PC-3 (cell line): ENCODE results near the gene TMOD3. TPM values are rescaled to one million over a fixed set of nuclear protein-coding genes. Genes with fewer than 3 reads are reported as not detected.
A peak's percentile ranks its signal among the peaks of the same experiment; 100 is the strongest.

Experiments
- ATAC-seq: fragments of 200-7000 bp; cut with Tn5 transposase; 2 replicates; pipeline ENCODE4 v1.9.1; 2020; ENCODE audit warnings: mild to moderate bottlenecking, moderate library complexity
- BruUV-seq: library from RNA; stranded (reverse); fragments of 400-500 nt; replicated peaks from 2 replicates; lab custom pipeline; 2021; lab: Mats Ljungman, UMichigan
- CTCF ChIA-PET: fragments of 300-600 bp; sonication (Branson Sonifier 250); formaldehyde crosslinking; loops from one replicate; lab custom pipeline; 2022; ENCODE audit warnings: antibody characterized with exemption; lab: Charles Lee
- POLR2A ChIA-PET: fragments of 300-600 bp; sonication (Branson Sonifier 250); formaldehyde crosslinking; loops from one replicate; lab custom pipeline; 2022; ENCODE audit warnings: antibody characterized with exemption; ENCODE audit not compliant: unreplicated experiment; lab: Charles Lee
- DNase-seq: peaks from one replicate; pipeline ENCODE4 v3.0.0-alpha.2; 2015
- H2AFZ ChIP-seq: fragments of 300-600 bp; sonication (generic); 2 replicates; pipeline ENCODE4 v1.6.0; 2016; ENCODE audit warnings: antibody characterized with exemption, low read length
- H3F3A ChIP-seq: fragments of 300-600 bp; sonication (generic); one replicate; pipeline ENCODE4 v1.6.0; 2017; ENCODE audit warnings: antibody characterized with exemption, low read length, control low read depth, mild to moderate bottlenecking; ENCODE audit not compliant: unreplicated experiment
- H3K27ac ChIP-seq: fragments of 300-600 bp; sonication (generic); 2 replicates; pipeline ENCODE4 v1.5.1; 2016; ENCODE audit warnings: mild to moderate bottlenecking, low read length
- H3K27me3 ChIP-seq: fragments of 300-600 bp; sonication (generic); 2 replicates; pipeline ENCODE4 v1.6.1; 2016; ENCODE audit warnings: low read length, mixed read lengths
- H3K36me3 ChIP-seq: fragments of 300-600 bp; sonication (generic); 2 replicates; pipeline ENCODE4 v1.6.1; 2016; ENCODE audit warnings: low read depth, mixed run types, low read length, mixed read lengths
- H3K4me1 ChIP-seq: fragments of 300-600 bp; sonication (generic); 2 replicates; pipeline ENCODE4 v1.5.1; 2016; ENCODE audit warnings: low read length; ENCODE audit not compliant: insufficient read depth
- H3K4me2 ChIP-seq: fragments of 300-600 bp; sonication (generic); 2 replicates; pipeline ENCODE4 v1.6.0; 2016; ENCODE audit warnings: low read length
- H3K4me3 ChIP-seq: fragments of 300-600 bp; sonication (generic); 2 replicates; pipeline ENCODE4 v1.5.1; 2016; ENCODE audit warnings: mild to moderate bottlenecking, low read length, mixed read lengths
- H3K79me2 ChIP-seq: fragments of 300-600 bp; sonication (generic); 2 replicates; pipeline ENCODE4 v1.6.1; 2017; ENCODE audit warnings: low read length, mixed read lengths
- H3K9ac ChIP-seq: fragments of 300-600 bp; sonication (generic); 2 replicates; pipeline ENCODE4 v1.6.0; 2016; ENCODE audit warnings: mild to moderate bottlenecking, low read length
- H3K9me2 ChIP-seq: fragments of 300-600 bp; sonication (generic); replicated peaks from 2 replicates; pipeline ENCODE4 v1.6.1; 2016; ENCODE audit warnings: mixed run types, low read length, mixed read lengths
- H3K9me3 ChIP-seq: fragments of 300-600 bp; sonication (generic); 2 replicates; pipeline ENCODE4 v1.6.1; 2016; ENCODE audit warnings: low read length, mixed read lengths
- H4K20me1 ChIP-seq: fragments of 300-600 bp; sonication (generic); 2 replicates; pipeline ENCODE4 v1.6.1; 2016; ENCODE audit warnings: low read length, mixed read lengths
- EZH2 ChIP-seq: fragments of 300-600 bp; sonication (generic); IDR thresholded peaks from one replicate; pipeline ENCODE4 v1.6.1; 2017; ENCODE audit warnings: antibody characterized with exemption, mild to moderate bottlenecking, low read length; ENCODE audit not compliant: unreplicated experiment
- EZH2phosphoT487 ChIP-seq: fragments of 300-600 bp; sonication (generic); IDR thresholded peaks from 2 replicates; pipeline ENCODE4 v1.6.1; 2018; ENCODE audit warnings: mild to moderate bottlenecking, antibody characterized with exemption, low read length, borderline replicate concordance
- intact Hi-C: fragments of 100-400 bp; cut with micrococcal nuclease; formaldehyde crosslinking; loops from 2 replicates; pipeline ENCODE4 v1.9.0; 2023
- total RNA-seq: library from RNA; depleted of rRNA; stranded (reverse); fragments of >200 nt; gene quantifications from 2 replicates; pipeline ENCODE4 v1.2.3, GENCODE V29; 2014
- TF ChIP-seq, protein P1 (sequence below): fragments of 300-600 bp; sonication (generic); conservative IDR thresholded peaks from 2 replicates; pipeline ENCODE4 v1.5.1; 2017; ENCODE audit warnings: antibody characterized with exemption, low read depth, mild to moderate bottlenecking, low read length

TMOD3 gene
- total RNA-seq, 1 experiment from 2014 or later, result 43.9 TPM

- H3K27ac ChIP-seq, result peak overlapping the region; percentile 73
- no peaks in the 10 kb centered on the region for H3K27me3 ChIP-seq
- ChIA-PET CTCF (interaction anchor here (0.6 kb wide), 1 partner anchor 151 kb away, joined by 4 read pairs; no protein-coding TSS in a partner anchor), POLR2A (no interaction called here)
- no peaks in the 10 kb centered on the region for H3K79me2 ChIP-seq
- H4K20me1 ChIP-seq, result no peaks in the 10 kb centered on the region
- ATAC-seq (no peak), DNase-seq (no peak)
- H3K9me3 ChIP-seq, result no peaks in the 10 kb centered on the region
- H2AFZ ChIP-seq, result no peak overlapping the region
- intact Hi-C loops, result no loop called here
- H3F3A ChIP-seq, result no peaks in the 10 kb centered on the region
- no peaks in the 10 kb centered on the region for H3K9me2 ChIP-seq
- no peak overlapping the region for H3K4me3 ChIP-seq
- H3K4me2 ChIP-seq, result peak overlapping the region; percentile 28; the same call in 1 of the 2 replicates
- TF ChIP-seq EZH2 (no peak), EZH2phosphoT487 (no peak)
- TF ChIP-seq, protein P1, sequence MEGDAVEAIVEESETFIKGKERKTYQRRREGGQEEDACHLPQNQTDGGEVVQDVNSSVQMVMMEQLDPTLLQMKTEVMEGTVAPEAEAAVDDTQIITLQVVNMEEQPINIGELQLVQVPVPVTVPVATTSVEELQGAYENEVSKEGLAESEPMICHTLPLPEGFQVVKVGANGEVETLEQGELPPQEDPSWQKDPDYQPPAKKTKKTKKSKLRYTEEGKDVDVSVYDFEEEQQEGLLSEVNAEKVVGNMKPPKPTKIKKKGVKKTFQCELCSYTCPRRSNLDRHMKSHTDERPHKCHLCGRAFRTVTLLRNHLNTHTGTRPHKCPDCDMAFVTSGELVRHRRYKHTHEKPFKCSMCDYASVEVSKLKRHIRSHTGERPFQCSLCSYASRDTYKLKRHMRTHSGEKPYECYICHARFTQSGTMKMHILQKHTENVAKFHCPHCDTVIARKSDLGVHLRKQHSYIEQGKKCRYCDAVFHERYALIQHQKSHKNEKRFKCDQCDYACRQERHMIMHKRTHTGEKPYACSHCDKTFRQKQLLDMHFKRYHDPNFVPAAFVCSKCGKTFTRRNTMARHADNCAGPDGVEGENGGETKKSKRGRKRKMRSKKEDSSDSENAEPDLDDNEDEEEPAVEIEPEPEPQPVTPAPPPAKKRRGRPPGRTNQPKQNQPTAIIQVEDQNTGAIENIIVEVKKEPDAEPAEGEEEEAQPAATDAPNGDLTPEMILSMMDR, result no peak
- BruUV-seq, result no TSS peak
- H3K36me3 ChIP-seq, result peaks cover 3% of the 10 kb centered on the region; the same call in 1 of the 2 replicates
- 0 out of 2 replicates have a peak overlapping the region, but pooled peaks have one; percentile 25 for H3K9ac ChIP-seq
- peaks cover 19% of the 10 kb centered on the region for H3K4me1 ChIP-seq
These were observed 101.6 kb downstream of the TMOD3 start for GRCh38 chr15:51931016-51931415.

DNA sequence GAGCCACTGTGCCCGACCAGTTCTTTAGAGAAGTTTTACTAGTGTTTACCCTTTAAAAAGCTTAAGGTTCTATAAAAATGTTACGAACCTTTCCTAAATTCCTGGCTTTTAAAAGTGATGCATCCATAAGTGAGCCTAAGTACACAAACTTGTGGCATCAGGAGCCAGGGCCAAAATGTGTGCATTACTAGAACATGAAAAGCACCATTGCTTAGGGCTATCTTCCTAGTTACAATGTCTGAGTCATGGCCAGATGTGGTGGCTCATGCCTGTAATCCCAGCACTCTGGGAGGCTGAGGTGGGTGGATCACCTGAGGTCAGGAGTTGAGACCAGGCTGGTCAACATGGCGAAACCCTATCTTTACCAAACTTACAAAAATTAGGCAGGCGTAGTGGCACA, 102.2 kb downstream of the TMOD3 start:
- no peak for TF ChIP-seq EZH2phosphoT487
- TF ChIP-seq EZH2, result no peak
- TF ChIP-seq, protein P1, result no peak
- Histone ChIP-seq H3K4me2 (0 out of 2 replicates have a peak overlapping the region, but pooled peaks have one; percentile 28), H3K9me2 (no peaks in the 10 kb centered on the region), H3K79me2 (no peaks in the 10 kb centered on the region), H3F3A (no peaks in the 10 kb centered on the region), H2AFZ (no peak overlapping the region), H3K36me3 (peaks cover 3% of the 10 kb centered on the region; the same call in 1 of the 2 replicates), H3K4me1 (peaks cover 19% of the 10 kb centered on the region), H3K9me3 (no peaks in the 10 kb centered on the region), H3K4me3 (no peak overlapping the region), H3K27ac (peak overlapping the region; percentile 73), H3K9ac (no peak overlapping the region), H4K20me1 (no peaks in the 10 kb centered on the region), H3K27me3 (no peaks in the 10 kb centered on the region)
- ATAC-seq, result peak; percentile 93
- peak; percentile 93 for DNase-seq
- ChIA-PET POLR2A (no interaction called here), CTCF (interaction anchor here (0.6 kb wide), 1 partner anchor 150 kb away, joined by 4 read pairs; no protein-coding TSS in a partner anchor)
- intact Hi-C loops, result no loop called here
- no TSS peak for BruUV-seq

GRCh38 chr15:51932161-51932560, 102.7 kb downstream of the TMOD3 start:
- no peak overlapping the region for H3K4me2 ChIP-seq
- H3K9me2 ChIP-seq, result no peaks in the 10 kb centered on the region
- ChIA-PET POLR2A (no interaction called here), CTCF (no interaction called here)
- H3F3A ChIP-seq, result no peaks in the 10 kb centered on the region
- no peak overlapping the region for H3K4me3 ChIP-seq
- no peak for ATAC-seq
- no peak overlapping the region for H3K9ac ChIP-seq
- no peaks in the 10 kb centered on the region for H3K79me2 ChIP-seq
- TF ChIP-seq EZH2phosphoT487 (no peak), EZH2 (no peak)
- TF ChIP-seq, protein P1, result no peak
- peaks cover 19% of the 10 kb centered on the region for H3K4me1 ChIP-seq
- no peaks in the 10 kb centered on the region for H3K9me3 ChIP-seq
- peak overlapping the region; percentile 46 for H3K27ac ChIP-seq
- H3K36me3 ChIP-seq, result peaks cover 3% of the 10 kb centered on the region; the same call in 1 of the 2 replicates
- no peaks in the 10 kb centered on the region for H4K20me1 ChIP-seq
- H2AFZ ChIP-seq, result no peak overlapping the region
- no peak for DNase-seq
- BruUV-seq, result no TSS peak
- intact Hi-C loops, result no loop called here
- no peaks in the 10 kb centered on the region for H3K27me3 ChIP-seq
